ENCODE results near the gene ADO. TPM values are rescaled to one million over a fixed set of nuclear protein-coding genes. Genes with fewer than 3 reads are reported as not detected.

Gene ADO
- polyA plus RNA-seq, 1 of the 3 experiments (the other 2 are of a cell fraction): 6.9 TPM

DNA sequence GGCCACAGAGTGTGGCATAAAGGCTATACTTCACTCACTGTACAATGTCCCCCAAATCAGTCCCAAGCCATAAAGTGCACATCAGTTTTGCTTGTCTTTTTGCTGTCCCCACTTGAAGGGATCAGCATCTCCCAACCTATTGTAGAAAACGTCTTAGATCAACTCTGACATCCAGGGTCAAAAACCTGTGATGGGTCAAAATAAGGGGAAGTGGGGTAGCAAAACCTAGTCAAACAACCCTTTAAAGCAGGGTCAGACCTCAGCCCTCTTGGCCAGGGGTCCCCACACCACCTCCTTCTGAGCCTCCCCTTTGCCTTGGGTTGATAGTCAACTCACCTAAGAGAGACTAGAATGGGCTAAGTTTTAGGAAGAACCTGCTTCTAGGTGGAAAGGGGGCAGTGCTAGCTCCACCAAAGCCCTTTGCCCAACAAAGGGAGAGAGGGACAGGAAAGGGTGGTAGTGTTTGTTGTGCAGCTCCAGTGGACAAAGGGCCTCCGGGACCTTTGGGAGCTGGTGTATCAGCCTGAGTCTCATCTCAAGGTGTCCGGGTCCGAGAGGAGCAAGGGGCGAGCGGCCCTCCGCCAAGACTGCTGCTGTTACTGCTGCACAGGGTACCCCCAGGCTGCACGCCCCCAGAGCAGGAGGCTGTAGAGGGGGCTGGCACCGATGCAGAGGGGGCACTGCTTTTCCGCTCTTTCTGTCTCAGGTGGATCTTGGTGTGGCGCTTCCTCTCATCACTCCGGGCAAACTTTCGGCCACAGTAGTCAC, 8.3 kb downstream of the ADO start:
- Histone ChIP-seq H3K79me2 (ENCODE audit: insufficient read depth) (peaks cover 15% of the 10 kb centered on the region), H3K9me3 (no peaks in the 10 kb centered on the region), H3F3A (replicated peaks; ENCODE audit: insufficient read depth) (peaks cover 8% of the 10 kb centered on the region), H2AFZ (ENCODE audit: low read depth) (no peak overlapping the region), H3K27me3 (ENCODE audit: insufficient read depth) (peaks cover 20% of the 10 kb centered on the region), H3K4me1 (ENCODE audit: control insufficient read depth in 1 of 2, insufficient read depth in 2 of 2, low read depth in 1 of 2, low read length in 1 of 2) (peaks cover 10 to 19% of the 10 kb centered on the region in 2 experiments; a peak in 3 of 4 replicates), H3K36me3 (replicated peaks in 1 of 2; ENCODE audit: control insufficient read depth in 1 of 2, insufficient read depth in 2 of 2, low read length in 1 of 2) (peaks cover 9 to 13% of the 10 kb centered on the region in 2 experiments), H3K9ac (no peak overlapping the region), H4K20me1 (ENCODE audit: insufficient read depth) (peaks cover 11% of the 10 kb centered on the region; the same call in 1 of the 2 replicates), H3K4me2 (no peak overlapping the region), H3K9me2 (no peaks in the 10 kb centered on the region), H3K4me3 (ENCODE audit: low read depth in 2 of 2, low read length in 1 of 2) (no peak overlapping the region), H3K27ac (ENCODE audit: low read depth in 2 of 2, low read length in 1 of 2) (no peak overlapping the region)
- POLR2A ChIA-PET: interaction anchor here (0.6 kb wide), 1 partner anchor 19 kb away, joined by 4 read pairs; no protein-coding TSS in a partner anchor
- CTCF ChIA-PET: no interaction called here
- TF ChIP-seq EP300 (IDR thresholded peaks at IDR 0.05; ENCODE audit: borderline replicate concordance in 1 of 2, low read depth in 1 of 2, low read length in 1 of 2) (no peak), GATA2 (CRISPR knock-in tag; IDR thresholded peaks at IDR 0.05) (no peak), POLR2AphosphoS5 (IDR thresholded peaks at IDR 0.05; ENCODE audit: low read depth, low read length) (no peak), MEF2A (IDR thresholded peaks at IDR 0.05; ENCODE audit: borderline replicate concordance, low read depth) (no peak), MXI1 (IDR thresholded peaks at IDR 0.05; ENCODE audit: low read depth, low read length) (no peak), RFX5 (IDR thresholded peaks at IDR 0.05; ENCODE audit: low read length) (no peak), TAF1 (IDR thresholded peaks at IDR 0.05; ENCODE audit: borderline replicate concordance, low read depth, low read length) (no peak), SMC3 (IDR thresholded peaks at IDR 0.05; ENCODE audit: low read depth, low read length) (no peak), RXRA (IDR thresholded peaks at IDR 0.05; ENCODE audit: borderline replicate concordance, low read depth) (no peak), NRF1 (IDR thresholded peaks at IDR 0.05; ENCODE audit: low read depth, low read length) (no peak), NFIC (IDR thresholded peaks at IDR 0.05; ENCODE audit: borderline replicate concordance) (no peak), EZH2phosphoT487 (IDR thresholded peaks at IDR 0.05; ENCODE audit: borderline replicate concordance, low read depth) (no peak), JUND (IDR thresholded peaks at IDR 0.05) (no peak), FOXM1 (IDR thresholded peaks at IDR 0.05; ENCODE audit: low read depth) (no peak), ELF1 (IDR thresholded peaks at IDR 0.05) (no peak)
- TF ChIP-seq, protein P1, sequence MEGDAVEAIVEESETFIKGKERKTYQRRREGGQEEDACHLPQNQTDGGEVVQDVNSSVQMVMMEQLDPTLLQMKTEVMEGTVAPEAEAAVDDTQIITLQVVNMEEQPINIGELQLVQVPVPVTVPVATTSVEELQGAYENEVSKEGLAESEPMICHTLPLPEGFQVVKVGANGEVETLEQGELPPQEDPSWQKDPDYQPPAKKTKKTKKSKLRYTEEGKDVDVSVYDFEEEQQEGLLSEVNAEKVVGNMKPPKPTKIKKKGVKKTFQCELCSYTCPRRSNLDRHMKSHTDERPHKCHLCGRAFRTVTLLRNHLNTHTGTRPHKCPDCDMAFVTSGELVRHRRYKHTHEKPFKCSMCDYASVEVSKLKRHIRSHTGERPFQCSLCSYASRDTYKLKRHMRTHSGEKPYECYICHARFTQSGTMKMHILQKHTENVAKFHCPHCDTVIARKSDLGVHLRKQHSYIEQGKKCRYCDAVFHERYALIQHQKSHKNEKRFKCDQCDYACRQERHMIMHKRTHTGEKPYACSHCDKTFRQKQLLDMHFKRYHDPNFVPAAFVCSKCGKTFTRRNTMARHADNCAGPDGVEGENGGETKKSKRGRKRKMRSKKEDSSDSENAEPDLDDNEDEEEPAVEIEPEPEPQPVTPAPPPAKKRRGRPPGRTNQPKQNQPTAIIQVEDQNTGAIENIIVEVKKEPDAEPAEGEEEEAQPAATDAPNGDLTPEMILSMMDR (IDR thresholded peaks at IDR 0.05): no peak
- TF ChIP-seq, protein P2, sequence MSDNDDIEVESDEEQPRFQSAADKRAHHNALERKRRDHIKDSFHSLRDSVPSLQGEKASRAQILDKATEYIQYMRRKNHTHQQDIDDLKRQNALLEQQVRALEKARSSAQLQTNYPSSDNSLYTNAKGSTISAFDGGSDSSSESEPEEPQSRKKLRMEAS (IDR thresholded peaks at IDR 0.05; ENCODE audit: low read depth): no peak
- TF ChIP-seq, protein P3, sequence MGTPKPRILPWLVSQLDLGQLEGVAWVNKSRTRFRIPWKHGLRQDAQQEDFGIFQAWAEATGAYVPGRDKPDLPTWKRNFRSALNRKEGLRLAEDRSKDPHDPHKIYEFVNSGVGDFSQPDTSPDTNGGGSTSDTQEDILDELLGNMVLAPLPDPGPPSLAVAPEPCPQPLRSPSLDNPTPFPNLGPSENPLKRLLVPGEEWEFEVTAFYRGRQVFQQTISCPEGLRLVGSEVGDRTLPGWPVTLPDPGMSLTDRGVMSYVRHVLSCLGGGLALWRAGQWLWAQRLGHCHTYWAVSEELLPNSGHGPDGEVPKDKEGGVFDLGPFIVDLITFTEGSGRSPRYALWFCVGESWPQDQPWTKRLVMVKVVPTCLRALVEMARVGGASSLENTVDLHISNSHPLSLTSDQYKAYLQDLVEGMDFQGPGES (IDR thresholded peaks at IDR 0.05; ENCODE audit: low read depth, low read length): no peak
- TF ChIP-seq, protein P4, sequence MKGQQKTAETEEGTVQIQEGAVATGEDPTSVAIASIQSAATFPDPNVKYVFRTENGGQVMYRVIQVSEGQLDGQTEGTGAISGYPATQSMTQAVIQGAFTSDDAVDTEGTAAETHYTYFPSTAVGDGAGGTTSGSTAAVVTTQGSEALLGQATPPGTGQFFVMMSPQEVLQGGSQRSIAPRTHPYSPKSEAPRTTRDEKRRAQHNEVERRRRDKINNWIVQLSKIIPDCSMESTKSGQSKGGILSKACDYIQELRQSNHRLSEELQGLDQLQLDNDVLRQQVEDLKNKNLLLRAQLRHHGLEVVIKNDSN (IDR thresholded peaks at IDR 0.05; ENCODE audit: borderline replicate concordance, low read depth): no peak
- DNase-seq: no peak
- 86% methylated on average over 5 of the region's 13 CpGs for WGBS (ENCODE audit: low lambda C conversion rate)

All from SK-N-SH (cell line).